ENCODE data around the gene RABGAP1L. TPM values are rescaled to one million over a fixed set of nuclear protein-coding genes. Genes with fewer than 3 reads are reported as not detected.
"Not testable (repeated sequence)": the region's sequence is repeated elsewhere in the genome, so short reads cannot be mapped to it uniquely, and the experiment has no call there.

Gene RABGAP1L
- total RNA-seq, 4 donors from 2014 or later: 70.5 to 100 (median 92.6) TPM

DNA sequence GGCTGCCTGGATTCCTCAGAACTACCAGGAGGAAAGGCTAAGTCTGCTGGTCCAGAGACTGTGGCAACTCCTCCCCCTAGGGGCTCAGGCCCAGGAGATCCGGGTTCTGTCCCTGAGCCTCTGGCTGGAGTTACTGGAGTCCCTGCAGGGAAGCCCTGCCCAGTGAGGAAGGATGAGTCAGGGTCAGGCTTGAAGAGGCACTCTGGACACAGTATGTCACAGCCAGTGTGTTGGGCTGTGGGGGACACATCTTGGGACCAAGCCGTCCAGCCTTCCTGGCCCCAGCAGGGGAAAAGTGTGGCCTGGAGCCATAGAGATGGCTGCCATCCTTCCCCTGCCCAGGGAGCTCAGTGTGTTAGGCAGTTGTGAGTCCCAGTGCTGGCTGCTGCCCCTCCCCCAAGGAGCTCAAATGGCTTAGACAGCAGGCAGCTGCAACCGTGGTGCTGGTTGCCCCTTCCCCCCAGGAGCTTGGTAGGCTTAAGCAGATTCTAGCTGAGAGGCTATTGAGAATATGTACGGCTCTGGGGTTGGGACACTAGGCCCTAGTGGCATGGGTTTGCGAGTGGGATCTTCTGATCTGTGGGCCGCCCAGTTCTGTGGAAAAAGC lies 28.2 kb upstream of the RABGAP1L start:
- no peak overlapping the region for H3K4me3 ChIP-seq (replicated peaks in 1 of 3)

DNA sequence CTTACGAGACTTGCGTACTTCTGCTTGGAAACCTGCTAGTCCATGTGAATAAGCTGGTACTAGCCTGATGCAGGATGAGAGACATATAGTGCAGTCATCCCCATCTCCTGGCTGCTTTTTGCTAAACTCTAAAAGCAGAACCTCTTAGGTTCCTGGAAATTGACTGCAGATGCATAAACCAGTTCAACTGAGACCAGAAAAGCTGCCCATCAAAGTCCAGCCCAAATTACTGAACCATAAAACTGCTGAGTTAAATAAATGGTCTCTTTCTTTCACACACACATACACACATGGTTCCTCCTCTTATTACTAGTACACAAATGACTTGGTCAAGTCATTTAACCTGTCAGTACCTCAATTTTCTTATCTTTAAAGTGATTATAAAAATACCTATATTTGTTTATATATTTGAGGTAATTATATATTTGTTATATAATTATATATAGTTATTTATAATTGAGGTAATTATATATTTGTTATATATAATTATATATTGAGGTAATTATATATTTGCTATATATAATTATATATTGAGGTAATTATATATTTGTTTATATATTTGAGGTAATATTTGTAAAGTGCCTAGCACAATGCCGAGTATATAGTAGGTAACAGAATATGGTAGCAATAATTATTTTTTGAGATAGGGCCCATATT lies 25.2 kb upstream of the RABGAP1L start:
- Histone ChIP-seq H3K27ac (no peak overlapping the region), H3K27me3 (no peaks in the 10 kb centered on the region), H3K9me3 (no peaks in the 10 kb centered on the region), H3K4me1 (no peaks in the 10 kb centered on the region), H3K4me3 (replicated peaks in 1 of 3) (no peak overlapping the region), H3K36me3 (no peaks in the 10 kb centered on the region)
- intact Hi-C loops (cut with DNase I): no loop called here
- no peak for TF ChIP-seq POLR2A (IDR thresholded peaks at IDR 0.05)
- TF ChIP-seq, protein P1, sequence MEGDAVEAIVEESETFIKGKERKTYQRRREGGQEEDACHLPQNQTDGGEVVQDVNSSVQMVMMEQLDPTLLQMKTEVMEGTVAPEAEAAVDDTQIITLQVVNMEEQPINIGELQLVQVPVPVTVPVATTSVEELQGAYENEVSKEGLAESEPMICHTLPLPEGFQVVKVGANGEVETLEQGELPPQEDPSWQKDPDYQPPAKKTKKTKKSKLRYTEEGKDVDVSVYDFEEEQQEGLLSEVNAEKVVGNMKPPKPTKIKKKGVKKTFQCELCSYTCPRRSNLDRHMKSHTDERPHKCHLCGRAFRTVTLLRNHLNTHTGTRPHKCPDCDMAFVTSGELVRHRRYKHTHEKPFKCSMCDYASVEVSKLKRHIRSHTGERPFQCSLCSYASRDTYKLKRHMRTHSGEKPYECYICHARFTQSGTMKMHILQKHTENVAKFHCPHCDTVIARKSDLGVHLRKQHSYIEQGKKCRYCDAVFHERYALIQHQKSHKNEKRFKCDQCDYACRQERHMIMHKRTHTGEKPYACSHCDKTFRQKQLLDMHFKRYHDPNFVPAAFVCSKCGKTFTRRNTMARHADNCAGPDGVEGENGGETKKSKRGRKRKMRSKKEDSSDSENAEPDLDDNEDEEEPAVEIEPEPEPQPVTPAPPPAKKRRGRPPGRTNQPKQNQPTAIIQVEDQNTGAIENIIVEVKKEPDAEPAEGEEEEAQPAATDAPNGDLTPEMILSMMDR (IDR thresholded peaks at IDR 0.05): no peak
- 92 to 97% methylated on average over 3 of the region's 3 CpGs for WGBS, 2 donors
- no peak for DNase-seq

More for the DNA sequence above, 28.2 kb upstream of the RABGAP1L start:
- Histone ChIP-seq H3K36me3 (no peaks in the 10 kb centered on the region), H3K27me3 (no peaks in the 10 kb centered on the region), H3K9me3 (no peaks in the 10 kb centered on the region), H3K27ac (no peak overlapping the region), H3K4me1 (no peaks in the 10 kb centered on the region)
- 62 to 82% methylated on average over 5 to 6 of the region's 6 CpGs for WGBS, 2 donors
- intact Hi-C loops (cut with DNase I): no loop called here
- no peak for DNase-seq
- TF ChIP-seq POLR2A (IDR thresholded peaks at IDR 0.05): no peak
- TF ChIP-seq, protein P1 (IDR thresholded peaks at IDR 0.05): no peak

DNA sequence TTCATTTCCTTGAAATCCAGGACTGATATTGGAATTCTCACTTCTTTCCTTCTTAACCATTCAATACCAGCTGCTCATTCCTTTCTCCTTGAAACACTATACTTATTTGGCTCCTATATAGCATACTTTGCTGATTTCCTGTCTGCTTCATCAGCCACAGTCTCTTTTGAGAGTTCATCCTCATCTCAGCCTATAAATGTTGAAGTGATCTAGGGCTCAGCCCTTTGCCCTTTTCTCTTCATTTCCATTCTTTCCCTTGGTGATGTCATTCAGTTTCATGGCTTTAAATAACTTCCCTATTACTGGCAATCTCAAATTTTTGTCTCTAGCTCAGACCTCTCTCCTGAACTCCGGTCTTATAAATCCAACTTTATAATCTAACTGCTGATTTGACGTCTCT lies 24.1 kb upstream of the RABGAP1L start:
- DNase-seq: no peak
- no peaks in the 10 kb centered on the region for H3K9me3 ChIP-seq
- H3K4me3 ChIP-seq (replicated peaks in 1 of 3): no peak overlapping the region
- H3K4me1 ChIP-seq: no peaks in the 10 kb centered on the region
- H3K27ac ChIP-seq: no peak overlapping the region
- intact Hi-C loops (cut with DNase I): no loop called here
- no peaks in the 10 kb centered on the region for H3K36me3 ChIP-seq
- no peak for TF ChIP-seq POLR2A (IDR thresholded peaks at IDR 0.05)
- TF ChIP-seq, protein P1 (IDR thresholded peaks at IDR 0.05): no peak
- WGBS, 2 donors: 61 to 92% methylated on average over 2 of the region's 2 CpGs
- H3K27me3 ChIP-seq: no peaks in the 10 kb centered on the region

DNA sequence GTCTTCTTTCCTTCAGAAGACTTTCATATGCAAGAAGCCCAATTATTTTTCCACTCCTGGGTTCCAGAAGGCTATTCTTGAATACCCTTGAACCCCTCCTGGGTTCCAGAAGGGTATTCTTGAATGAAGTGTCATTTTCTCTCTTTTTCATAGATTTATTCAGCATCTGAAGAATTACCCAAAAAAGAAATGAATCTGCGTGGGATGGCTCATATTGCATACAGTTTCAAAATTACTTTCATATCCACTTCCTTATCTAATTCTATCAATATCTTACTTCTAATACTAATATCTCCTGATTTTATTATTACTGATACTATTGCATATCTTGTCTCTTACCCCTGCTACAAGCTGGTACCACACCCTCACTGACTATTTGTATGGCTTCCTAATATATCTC lies 22.6 kb upstream of the RABGAP1L start:
- no peak overlapping the region for H3K4me3 ChIP-seq (replicated peaks in 1 of 3)
- no peak for DNase-seq
- no peak for TF ChIP-seq POLR2A (IDR thresholded peaks at IDR 0.05)
- TF ChIP-seq, protein P1 (IDR thresholded peaks at IDR 0.05): no peak
- H3K27me3 ChIP-seq: no peaks in the 10 kb centered on the region
- H3K36me3 ChIP-seq: no peaks in the 10 kb centered on the region
- WGBS, 2 donors: 92 to 93% methylated on average over 1 of the region's 1 CpG
- H3K27ac ChIP-seq: no peak overlapping the region
- no peaks in the 10 kb centered on the region for H3K9me3 ChIP-seq
- intact Hi-C loops (cut with DNase I): no loop called here
- H3K4me1 ChIP-seq: no peaks in the 10 kb centered on the region

DNA sequence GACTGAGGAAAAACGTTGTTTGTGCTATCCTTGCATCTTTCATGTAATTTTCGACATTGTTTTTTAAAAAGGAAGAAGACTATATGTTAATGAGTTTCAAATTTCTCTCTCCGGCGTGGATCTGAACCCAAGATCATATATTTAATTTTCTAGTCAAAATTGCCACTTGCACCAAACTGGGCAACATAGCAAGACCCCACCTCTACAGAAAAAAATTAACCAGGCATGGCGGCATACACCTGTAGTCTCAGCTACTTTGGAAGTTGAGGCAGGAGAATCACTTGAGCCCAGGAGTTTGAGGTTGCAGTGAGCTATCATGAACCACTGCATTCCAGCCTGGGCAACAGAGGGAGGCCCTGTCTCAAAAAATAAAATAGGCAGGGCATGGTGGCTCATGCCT lies 16.5 kb upstream of the RABGAP1L start:
- DNase-seq: no peak
- no peaks in the 10 kb centered on the region for H3K36me3 ChIP-seq
- no peaks in the 10 kb centered on the region for H3K4me1 ChIP-seq
- TF ChIP-seq, protein P1 (IDR thresholded peaks at IDR 0.05): no peak
- no peak for TF ChIP-seq POLR2A (IDR thresholded peaks at IDR 0.05)
- H3K27me3 ChIP-seq: no peaks in the 10 kb centered on the region
- H3K9me3 ChIP-seq: no peaks in the 10 kb centered on the region
- no peak overlapping the region for H3K27ac ChIP-seq
- 89 to 91% methylated on average over 5 of the region's 5 CpGs for WGBS, 2 donors
- intact Hi-C loops (cut with DNase I): no loop called here
- no peak overlapping the region for H3K4me3 ChIP-seq (replicated peaks in 1 of 3)

DNA sequence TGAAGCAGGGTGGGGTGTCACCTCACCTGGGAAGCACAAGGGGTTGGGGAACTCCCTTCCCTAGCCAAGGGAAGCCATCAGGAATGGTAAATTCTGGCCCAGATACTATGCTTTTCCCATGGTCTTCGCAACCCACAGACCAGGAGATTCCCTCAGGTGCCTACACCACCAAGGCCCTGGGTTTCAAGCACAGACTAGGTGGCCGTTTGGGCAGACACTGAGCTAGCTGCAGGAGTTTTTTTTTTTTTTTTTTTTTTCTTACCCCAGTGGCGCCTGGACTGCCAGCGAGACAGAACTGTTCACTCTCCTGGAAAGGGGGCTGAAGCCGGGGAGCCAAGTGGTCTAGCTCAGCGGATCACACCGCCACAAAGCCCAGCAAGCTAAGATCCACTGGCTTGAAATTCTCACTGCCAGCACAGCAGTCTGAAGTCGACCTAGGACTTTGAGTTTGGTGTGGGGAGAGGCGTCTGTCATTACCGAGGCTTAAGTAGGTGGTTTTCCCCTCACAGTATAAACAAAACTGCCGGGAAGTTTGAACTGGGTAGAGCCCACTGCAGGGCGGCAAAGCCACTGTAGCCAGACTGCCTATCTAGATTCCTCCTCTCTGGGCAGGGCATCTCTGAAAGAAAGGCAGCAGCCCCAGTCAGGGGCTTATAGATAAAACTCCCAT lies 15.5 kb upstream of the RABGAP1L start:
- H3K27me3 ChIP-seq: not testable (repeated sequence)
- WGBS, 2 donors: 64 to 75% methylated on average over 11 to 12 of the region's 12 CpGs

DNA sequence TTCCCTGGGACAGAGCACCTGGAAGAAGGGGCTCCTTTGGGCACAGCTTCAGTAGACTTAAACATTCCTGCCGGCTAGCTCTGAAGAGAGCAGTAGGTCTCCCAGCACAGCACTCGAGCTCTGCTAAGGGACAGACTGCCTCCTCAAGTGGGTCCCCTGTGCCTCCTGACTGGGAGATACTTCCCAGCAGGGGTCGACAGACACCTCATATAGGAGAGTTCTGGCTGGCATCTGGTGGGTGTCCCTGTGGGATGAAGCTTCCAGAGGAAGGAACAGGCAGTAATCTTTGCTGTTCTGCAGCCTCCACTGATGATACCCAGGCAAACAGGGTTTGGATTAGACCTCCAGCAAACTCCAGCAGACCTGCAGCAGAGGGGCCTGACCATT lies 14.9 kb upstream of the RABGAP1L start:
- H3K4me3 ChIP-seq (replicated peaks in 1 of 3); H3K27me3 ChIP-seq; DNase-seq; H3K4me1 ChIP-seq; H3K27ac ChIP-seq; H3K9me3 ChIP-seq; intact Hi-C loops (cut with DNase I); H3K36me3 ChIP-seq: not testable (repeated sequence)
- 20 to 36% methylated on average over 1 to 3 of the region's 3 CpGs for WGBS, 2 donors

More for the DNA sequence above, 15.5 kb upstream of the RABGAP1L start:
- intact Hi-C loops (cut with DNase I); H3K4me3 ChIP-seq (replicated peaks in 1 of 3); DNase-seq; H3K4me1 ChIP-seq; H3K9me3 ChIP-seq; H3K27ac ChIP-seq; H3K36me3 ChIP-seq: not testable (repeated sequence)

Data from thyroid gland (tissue), 4 donors.